NK-92 (cell line): ENCODE data around the gene SCN3B.
"Not testable (repeated sequence)": the region's sequence is repeated elsewhere in the genome, so short reads cannot be mapped to it uniquely, and the experiment has no call there.

Source experiments
- DNase-seq: peaks from one replicate; lab custom pipeline; 2025; ENCODE audit not compliant: unreplicated experiment; lab: John Stamatoyannopoulos, UW

Gene SCN3B, protein sequence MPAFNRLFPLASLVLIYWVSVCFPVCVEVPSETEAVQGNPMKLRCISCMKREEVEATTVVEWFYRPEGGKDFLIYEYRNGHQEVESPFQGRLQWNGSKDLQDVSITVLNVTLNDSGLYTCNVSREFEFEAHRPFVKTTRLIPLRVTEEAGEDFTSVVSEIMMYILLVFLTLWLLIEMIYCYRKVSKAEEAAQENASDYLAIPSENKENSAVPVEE

DNA sequence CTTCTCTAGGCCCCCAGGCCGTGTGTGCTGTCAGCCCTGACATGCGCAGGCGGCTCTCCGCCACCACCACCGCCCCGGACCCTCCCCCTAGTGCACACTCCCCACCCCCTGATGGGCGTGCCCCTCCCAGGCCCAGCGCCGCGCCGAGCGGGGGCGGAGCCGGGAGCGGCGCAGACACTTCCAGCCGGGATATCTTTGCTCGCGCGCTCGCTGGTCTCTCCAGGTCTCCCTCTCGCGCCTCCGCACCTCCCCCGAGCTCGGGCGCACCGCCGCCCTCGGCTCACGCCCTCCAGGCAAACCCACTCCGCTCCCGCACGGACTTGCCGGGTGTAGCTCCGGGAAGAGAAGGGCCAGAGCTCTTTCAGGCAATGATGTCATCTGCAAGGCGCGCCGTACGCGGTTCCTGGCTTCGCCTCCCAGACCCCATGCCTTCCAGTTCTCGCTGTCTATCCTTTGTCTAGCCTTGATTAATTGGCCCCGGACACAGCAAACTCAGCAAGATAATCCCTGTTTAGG, at the start of gene SCN3B:
SCN3B (minus strand) TSS at position 59 of the 516 bp plus-strand sequence. CDS start 823 bp downstream, outside the sequence.
- DNase-seq: no peak

DNA sequence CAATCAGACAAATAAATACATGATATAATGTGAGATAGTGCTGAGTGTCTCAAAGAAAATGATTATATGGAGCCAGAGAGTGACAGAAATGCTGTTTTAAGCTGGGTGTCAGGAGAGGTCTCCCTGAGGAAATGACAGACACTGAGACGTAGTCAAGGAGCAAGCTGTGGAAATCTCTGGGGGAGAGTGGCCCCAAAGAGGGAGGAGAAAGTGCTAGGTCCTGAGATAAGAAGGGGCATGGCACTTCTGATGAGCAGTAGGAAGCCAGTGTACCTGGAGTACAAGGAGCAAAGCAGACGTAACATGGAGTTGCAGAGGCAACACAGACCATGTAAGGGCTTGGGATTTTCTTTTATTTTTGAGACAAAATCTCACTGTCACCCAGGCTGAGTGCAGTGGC, 48.3 kb upstream of the SCN3B start:
- DNase-seq: no peak

DNA sequence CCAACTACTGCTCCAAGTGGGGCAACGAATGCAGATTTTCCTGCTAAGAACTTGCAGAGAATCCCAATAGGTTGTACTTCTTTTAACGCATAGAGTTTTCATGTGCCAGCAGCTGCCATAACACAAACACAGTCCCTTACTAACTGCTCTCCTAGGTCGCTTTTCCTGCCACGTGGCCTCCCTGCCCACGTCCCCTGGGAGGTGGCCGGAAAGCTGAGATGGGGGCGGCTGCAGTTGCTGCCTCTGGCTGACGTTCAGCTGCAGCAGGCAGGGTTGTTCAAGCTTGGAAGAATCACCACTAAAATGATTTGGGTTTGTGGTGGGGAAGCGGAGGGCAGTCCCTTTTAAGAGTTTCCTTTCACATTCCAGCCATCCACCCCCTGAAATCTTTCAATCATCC, 47.7 kb upstream of the SCN3B start:
- DNase-seq: no peak

DNA sequence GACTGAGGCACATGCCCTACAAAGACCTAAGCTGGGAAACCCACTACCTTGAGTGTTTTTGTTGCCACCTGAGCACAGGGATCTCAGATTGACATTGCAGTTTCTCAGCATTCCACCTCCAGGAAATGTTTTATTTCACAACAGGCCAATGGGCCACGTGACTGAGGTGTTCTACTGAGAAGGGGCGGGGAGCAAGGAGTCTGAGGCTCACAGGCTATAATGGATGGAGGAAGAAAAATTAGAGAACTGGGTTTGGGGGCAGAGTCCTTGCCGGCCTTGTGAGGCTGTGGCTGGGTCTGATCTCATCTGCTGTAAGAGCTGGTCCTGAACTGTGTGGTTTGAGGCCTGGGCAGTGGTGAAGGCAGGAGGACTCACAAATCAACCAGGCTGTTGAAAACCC, 46.3 kb upstream of the SCN3B start:
- DNase-seq: no peak

DNA sequence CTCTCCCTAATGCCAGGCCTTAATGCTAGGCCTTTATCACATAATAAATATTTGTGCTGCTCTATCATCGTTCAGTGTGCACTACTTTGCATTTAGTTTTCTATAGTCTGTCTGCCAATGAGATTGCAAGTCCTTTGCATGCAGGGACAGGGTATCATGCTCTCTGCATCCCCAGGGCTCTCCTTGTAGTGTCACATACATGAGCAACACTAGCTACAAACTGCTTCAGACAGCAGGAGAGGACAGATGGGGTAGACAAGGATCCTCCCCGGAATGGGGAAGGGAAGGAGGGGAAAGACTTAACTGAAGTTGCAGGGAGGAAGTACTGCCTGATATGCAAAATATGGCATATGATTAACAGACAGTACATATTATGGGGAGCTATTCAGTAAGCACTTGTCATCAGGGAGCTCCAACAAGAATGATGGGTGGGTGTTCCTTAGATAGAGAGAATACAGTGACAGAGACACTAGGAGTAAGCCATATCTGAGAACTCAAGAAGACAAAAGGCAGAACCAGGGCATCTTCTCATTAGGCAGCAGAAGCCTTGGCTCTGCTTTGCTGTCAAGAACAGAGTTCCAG, 44.2 kb upstream of the SCN3B start:
- no peak for DNase-seq

DNA sequence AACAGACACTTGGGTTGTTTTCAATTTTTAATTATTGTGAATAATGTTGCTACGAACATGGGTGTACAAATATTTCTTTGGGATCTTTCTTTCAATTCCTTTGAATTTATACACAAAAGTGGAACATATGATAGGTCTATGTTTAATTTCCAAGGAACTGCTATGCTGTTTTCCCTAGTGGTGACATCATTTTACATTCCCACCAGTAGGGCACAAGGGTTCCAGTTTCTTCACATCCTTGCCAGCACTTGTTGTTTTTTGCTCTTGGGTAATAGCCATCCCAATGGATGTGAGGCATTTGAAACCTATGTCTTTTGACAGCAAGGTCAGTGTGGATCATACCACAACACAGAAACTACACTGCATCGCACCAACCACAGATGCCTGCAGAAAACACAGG, 41.8 kb upstream of the SCN3B start:
- DNase-seq: no peak

DNA sequence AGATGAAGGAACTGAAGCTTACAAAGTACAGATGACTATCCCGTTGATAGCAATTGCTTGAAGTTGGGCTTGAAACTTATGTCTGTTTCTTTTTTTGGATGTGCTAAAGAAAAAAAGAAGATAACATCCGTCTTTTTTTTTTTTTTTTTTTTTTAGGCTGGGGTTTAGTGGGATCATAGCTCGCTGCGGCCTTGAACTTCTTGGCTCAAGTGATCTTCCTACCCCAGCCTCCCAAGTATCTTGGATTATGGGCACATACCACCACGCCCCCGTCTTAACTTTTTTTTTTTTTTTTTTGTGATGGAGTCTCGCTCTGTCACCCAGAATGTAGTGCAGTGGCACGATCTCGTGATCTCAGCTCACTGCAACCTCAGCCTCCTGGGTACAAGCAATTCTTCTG, 40.8 kb upstream of the SCN3B start:
- no peak for DNase-seq

DNA sequence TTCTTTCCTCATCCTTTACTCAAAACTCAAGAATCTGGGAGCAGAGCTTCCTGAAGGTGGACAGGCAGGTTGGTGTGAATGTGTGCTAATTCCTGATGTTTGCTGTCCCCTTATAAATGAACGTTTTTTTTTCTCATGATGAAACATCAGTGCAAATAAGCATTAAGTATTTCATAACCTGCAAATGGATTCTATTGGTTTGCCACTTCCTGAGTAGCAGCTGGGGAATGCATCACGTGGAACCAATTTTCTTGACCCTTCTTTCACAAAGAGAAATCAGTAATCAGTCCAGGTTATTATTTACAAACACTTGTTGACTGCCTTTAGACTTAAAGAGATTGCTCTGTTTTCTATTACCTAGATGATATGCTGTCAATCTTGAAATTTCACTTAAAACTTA, 40.1 kb upstream of the SCN3B start:
- DNase-seq: no peak

DNA sequence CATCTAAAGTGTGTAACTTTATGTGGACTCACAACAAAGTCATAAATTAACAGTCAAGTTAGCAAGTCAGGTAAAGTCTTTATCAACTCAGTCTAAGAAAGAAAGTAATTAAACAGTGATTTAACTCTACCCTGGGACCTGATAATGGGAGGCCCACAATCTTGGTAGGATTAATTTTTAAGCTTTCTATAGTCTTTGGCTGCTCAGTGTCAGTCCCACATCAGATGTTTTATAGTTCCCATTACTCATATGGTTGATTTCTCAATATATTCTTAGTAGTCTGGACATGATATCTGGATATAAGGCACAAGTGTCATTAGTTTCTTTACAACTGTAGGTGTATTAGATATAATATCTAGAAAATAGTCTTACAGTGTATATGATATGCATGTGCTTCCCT, 38.5 kb upstream of the SCN3B start:
- DNase-seq: no peak

DNA sequence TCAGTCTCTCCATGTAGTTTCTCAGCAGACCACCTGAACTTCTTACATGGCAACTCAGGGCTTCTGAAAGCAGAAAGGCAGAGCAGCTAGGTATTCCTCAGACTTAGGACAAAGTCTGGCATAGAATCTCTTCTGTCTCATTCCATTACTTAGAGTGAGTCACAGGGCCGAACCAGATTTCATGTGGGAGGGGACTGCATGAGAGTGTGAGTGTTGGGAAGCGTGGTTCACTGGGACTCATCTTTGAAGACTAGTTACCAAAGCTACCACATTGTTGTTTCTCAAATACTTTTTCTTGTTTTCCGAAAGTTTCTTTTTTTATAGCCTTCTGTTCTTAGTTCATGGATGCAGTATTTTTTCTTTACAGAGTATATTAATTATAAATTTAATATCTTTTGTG, 36.1 kb upstream of the SCN3B start:
- no peak for DNase-seq

DNA sequence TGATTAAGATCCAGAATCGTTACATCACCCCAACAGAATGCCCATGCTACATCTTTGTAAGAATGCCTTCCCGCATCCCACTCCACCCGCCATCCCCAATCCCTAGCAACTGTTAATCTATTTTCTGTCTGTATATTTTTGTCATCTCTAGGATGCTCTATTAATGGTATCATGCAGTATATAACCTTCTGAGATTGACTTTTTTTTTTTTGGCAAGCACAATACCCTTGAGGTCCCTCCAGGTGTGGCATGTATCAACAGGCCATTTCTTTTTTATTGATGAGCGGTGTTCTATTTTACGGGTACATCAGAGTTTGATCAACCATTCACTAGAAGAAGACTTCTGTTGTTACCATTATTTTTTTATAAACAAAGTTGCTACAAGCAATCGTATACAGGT, 30.2 kb upstream of the SCN3B start:
- no peak for DNase-seq

DNA sequence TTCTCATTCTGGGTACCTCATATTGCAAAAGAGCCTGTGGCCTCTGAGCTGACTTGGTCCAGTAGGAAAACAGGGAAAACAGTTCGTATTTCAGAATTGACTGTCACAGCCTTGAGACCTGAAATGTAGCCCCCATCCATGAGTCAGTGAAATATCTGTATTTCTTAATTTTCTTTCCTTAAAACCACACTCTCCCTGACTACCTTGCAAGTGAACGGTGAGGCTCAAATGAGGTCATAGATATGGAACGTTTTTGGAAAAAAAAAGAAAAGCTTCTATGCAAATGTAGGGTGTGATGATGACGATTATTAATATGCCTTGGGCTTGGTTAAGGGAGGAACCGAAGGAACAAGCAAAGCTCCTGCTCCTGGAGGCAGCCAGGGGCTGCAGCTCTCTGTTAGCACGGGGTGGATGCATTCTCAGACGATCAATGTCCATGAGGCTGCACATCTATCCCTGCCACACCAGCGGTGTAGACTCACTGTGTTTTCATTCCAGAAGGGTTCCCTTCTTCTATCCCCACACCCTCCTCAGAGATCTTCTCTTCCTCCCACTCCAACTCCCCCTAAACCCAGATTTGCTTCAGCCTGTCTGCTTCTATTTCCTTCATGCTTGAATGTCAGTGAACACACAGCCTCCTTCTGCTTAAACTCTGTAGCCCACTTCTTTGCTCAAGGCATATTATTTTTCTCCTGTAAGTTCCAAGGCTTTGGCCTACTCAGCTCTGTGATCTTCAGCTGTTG, 29.2 kb upstream of the SCN3B start:
- no peak for DNase-seq

DNA sequence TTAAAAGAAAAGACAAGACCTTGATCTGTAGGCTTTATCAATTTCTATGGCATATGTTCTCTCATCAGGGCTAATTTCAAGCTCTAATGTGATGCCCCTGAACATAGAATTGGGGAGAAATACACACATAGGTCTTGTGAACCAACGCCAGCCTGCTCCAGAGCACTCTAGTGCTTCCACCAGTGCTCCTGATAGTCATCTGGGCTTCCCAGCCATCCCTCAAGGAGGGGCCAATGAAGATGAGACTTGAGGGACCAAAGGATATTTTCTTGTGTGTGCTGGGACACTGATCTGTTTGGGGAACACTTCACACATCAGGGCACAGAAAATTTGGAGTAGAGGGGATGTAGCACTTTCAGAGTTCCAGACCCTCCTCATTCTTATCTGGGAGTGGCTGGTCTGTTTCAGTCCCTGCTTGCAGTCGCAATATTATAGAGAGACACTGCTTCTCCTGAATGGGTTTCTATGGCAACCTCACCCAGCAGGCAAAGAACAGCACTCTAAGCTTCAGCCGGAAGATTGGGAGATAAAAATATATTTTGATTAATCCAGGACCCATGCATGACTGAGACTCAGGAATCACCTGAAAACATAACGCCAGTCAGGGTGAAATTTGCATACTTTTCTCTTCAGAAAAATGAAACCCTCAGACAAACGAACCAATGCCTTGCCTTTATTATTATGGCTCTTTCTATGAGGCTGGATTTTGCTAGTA, 28.4 kb upstream of the SCN3B start:
- no peak for DNase-seq

DNA sequence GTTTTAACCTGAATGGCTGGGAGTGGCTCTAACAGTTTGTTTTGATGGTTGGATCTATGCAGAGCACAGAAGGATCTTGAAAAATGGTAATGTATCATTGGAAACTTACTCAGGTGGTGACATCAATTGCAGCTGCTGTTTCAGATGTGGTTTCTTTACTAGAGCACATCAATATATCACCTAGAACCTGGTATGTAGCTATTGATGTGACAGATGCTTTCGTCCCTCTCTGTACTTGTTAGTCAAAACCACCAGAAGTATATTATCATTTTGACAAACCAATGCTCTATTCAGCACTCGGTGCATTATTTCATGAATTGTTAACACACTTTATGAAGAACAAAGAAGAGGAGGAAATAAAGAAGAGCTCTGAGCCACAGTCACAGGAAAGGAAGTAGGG, 26.6 kb upstream of the SCN3B start:
- DNase-seq: no peak

DNA sequence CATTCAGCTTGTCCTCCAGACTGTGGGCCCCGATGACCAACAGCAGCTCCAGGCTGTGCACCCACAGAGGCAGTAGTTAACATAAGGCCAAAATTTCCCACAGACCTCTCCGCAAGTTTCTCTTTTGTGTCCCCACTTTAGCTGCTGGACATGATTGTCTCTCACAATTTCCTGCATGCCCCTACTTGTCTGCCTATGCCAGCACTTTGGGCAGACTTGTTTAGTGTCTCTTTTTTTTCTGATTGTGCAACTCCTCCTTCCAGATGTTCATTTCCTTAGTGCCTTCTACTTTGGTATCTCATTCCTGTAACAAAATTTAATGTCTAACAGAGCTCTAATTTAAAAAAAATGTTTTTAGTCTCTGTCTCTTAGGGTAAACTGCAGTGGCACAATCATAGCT, 23.8 kb upstream of the SCN3B start:
- no peak for DNase-seq

DNA sequence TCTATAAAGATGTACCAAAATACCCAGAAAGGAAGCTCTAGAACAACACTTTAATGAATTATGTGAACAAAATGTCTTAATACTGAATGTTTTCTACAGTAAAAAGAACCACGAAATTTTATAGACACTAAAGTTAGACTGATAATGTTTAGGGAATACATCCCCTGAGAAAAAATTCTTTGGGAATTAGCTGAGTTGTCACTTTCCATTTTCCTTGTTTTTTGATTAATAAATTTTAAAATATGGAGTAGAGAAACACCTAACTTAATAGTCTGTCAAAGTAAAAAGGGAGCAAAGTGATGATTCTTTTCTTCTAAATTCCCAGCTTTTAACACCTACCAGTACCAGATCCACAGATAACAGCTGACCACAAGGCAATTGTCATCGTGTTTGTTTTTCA, 23.1 kb upstream of the SCN3B start:
- no peak for DNase-seq

DNA sequence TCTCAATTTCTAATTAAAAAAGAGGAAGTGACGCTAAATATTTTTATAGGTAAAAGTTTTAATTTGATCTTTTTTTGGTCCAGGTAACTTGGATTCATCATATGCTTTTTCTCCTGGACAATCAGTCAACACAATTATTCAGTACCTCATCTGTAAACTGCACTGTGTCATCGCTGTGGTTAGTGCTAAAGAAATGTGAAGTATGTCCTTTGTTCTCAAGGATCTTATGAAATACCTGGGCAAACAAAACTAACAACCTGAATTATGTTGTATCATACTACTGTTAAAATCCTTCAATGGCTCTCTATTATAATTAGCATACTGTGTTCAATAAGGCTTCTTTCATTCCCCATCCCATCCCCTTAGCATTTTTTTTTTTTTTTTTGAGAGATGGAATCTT, 19.9 kb upstream of the SCN3B start:
- DNase-seq: no peak

DNA sequence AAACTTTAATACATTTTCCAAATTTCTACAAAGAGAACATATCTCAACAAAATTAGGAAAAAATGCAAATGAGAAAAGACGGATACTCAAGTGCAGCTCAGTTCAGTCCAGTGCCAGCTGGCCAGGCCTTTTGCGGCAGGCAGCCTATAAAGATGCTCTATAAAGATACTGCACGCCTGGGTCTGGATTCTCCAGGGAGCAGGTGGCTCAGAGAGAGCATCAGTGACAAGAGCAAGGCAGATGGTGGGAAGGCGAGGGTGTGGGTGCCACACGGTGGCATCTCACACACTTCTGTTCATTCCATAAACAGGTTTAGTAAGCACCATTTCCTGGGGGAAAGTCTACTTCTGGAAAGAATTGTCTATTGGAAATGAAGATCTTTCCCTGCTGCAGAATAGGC, 18.1 kb upstream of the SCN3B start:
- no peak for DNase-seq

DNA sequence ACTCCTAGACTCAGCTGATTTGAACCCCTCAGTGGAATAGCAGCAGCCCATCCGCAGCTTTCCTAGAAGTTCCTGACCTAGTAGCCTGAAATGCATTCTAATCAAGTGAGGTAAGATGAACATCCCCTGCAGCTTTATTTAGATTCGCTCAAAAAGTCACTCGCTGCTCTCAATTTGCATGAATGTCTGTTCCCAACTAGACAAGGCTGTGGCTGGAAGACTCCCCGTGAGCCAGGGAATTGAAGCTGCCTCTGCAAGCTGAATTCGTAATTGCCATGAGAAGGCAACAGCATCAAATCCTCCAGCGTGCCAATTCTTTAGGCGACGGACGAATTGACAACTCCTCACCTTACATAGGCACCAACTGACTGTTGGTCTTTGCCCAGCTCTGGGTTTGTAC, 17.1 kb upstream of the SCN3B start:
- DNase-seq: no peak

DNA sequence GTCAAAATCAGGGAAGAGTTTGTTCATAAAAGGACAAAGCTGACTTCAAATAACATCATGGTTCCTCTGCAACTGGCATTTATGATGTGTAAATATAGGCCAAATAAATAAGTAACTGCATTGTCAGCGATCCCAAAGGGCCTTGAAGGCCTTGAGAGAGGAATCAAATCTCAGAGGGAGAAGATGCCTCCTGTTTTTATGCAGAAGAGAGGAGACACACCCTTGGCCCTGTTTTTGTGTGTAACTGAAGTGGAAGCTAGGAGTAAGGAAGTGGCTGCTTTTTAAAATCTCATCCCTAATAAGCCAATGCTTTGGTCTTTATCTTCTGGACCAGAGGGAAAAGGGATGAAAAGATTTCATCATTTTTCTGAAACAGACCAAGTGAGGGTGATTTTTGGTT, 15.7 kb upstream of the SCN3B start:
- DNase-seq: no peak

DNA sequence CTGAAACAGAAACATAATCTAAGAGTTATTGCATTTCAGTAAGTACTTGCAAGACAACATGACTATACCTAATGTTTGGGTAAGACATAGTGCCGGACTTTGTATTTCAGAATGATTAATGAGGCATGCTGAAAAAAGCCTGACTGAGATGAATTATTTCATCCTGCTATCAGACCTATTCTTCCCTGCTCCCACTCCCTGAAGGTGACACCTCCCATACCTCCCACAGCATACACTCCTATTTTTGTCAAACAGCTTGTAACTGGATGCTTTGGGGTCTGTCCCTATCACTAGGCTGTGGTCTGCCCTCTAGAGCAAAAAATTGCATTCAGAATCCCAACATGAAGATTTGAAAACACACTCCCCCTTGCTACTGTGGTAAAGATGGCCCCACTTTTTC, 10.9 kb upstream of the SCN3B start:
- DNase-seq: no peak

DNA sequence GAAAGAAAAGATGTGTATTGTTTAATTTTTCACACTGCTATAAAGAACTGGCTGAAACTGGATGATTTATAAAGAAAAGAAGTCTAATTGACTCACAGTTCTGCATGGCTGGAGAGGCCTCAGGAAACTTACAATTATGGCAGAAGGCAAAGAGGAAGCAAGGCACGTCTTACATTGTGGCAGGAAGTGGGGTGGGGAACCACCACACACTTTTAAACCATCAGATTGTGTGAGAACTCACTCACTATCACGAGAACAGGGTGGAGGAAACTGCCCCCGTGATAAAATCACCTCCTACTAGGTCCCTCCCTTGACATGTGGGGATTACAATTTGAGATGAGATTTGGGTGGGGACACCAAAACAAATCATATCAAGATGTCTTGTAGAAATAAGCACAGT, 5.5 kb upstream of the SCN3B start:
- not testable (repeated sequence) for DNase-seq
